Measurements from ENCODE around the gene MFGE8. TPM values are rescaled to one million over a fixed set of nuclear protein-coding genes. Genes with fewer than 3 reads are reported as not detected.
"Not testable (repeated sequence)": the region's sequence is repeated elsewhere in the genome, so short reads cannot be mapped to it uniquely, and the experiment has no call there.

MFGE8 gene
- polyA plus RNA-seq, 1 experiment, result 1,967 TPM

DNA sequence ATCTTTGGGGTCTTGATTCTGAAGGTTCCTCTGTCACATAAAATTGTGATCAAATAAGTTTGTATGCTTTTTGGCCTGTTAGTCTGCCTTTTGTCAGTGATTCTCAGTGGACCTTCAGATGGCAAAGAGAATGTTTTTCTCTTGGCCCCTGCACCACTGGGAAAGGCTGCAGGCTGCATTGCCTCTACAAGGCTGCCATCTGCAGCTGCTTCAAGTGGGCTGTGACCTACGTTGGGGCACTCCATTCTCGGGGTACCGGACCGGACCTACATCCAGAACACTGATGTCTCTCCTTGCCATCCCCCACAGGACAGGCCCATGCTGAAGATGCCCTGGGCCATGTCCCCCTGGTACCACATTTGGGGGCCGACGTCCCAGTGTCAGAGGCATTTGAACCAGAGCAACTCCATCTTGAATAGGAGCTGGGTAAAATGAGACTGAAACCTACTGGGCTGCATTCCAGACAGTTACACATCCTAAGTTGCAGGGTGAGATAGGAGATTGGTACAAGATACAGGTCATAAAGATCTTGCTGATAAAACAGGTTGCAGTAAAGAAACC lies 37.5 kb upstream of the MFGE8 start:
- DNase-seq (ENCODE audit: low read depth), result no peak
- Histone ChIP-seq H3K4me3 (ENCODE audit: low read depth, low read length) (no peak overlapping the region), H3K27me3 (ENCODE audit: control insufficient read depth, insufficient read depth, low read length) (no peaks in the 10 kb centered on the region), H3K36me3 (ENCODE audit: control insufficient read depth, insufficient read depth, low read length) (no peaks in the 10 kb centered on the region)
- TF ChIP-seq, protein P1, sequence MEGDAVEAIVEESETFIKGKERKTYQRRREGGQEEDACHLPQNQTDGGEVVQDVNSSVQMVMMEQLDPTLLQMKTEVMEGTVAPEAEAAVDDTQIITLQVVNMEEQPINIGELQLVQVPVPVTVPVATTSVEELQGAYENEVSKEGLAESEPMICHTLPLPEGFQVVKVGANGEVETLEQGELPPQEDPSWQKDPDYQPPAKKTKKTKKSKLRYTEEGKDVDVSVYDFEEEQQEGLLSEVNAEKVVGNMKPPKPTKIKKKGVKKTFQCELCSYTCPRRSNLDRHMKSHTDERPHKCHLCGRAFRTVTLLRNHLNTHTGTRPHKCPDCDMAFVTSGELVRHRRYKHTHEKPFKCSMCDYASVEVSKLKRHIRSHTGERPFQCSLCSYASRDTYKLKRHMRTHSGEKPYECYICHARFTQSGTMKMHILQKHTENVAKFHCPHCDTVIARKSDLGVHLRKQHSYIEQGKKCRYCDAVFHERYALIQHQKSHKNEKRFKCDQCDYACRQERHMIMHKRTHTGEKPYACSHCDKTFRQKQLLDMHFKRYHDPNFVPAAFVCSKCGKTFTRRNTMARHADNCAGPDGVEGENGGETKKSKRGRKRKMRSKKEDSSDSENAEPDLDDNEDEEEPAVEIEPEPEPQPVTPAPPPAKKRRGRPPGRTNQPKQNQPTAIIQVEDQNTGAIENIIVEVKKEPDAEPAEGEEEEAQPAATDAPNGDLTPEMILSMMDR (IDR thresholded peaks at IDR 0.05; ENCODE audit: insufficient read depth, low read depth, low read length), result no peak
- ChIA-PET CTCF (interaction anchor here (1.2 kb wide), 1 partner anchor 24 kb away, joined by 3 read pairs; no protein-coding TSS in a partner anchor), POLR2A (no interaction called here)

DNA sequence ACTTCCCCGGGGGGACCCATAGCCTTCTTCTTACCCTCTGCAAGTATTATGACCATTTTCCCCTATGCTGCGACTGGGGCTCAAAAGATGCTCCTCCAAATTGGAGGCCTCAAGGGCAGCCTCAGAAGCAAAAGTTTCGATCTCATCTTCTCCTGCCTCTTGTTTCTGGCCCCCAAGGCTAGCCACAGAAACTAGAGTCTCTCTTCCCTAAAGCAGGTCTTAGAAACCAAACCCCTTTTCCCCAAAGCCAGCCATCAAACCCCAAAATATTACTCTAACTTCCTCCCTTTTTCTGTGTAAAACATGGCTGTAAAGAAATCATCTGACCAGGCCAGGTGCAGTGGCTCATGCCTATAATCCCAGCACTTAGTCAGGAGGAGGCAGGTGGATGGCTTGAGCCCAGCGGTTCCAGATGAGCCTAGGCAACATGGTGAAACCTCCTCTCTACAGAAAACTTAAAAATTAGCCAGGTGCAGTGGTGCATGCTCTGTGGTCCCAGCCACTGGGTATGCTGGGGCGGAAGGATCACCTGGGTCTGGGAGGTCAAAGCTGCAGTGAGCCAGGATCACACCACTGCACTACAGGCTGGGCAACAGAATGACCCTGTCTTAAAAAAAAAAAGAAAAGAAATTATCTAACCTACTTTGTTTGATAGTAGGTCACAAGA lies 36.7 kb upstream of the MFGE8 start:
- POLR2A ChIA-PET, result no interaction called here
- Histone ChIP-seq H3K4me3 (ENCODE audit: low read depth, low read length) (no peak overlapping the region), H3K36me3 (ENCODE audit: control insufficient read depth, insufficient read depth, low read length) (no peaks in the 10 kb centered on the region), H3K27me3 (ENCODE audit: control insufficient read depth, insufficient read depth, low read length) (no peaks in the 10 kb centered on the region)
- no peak for DNase-seq (ENCODE audit: low read depth)
- CTCF ChIA-PET, result no interaction called here
- TF ChIP-seq, protein P1 (IDR thresholded peaks at IDR 0.05; ENCODE audit: insufficient read depth, low read depth, low read length), result no peak

DNA sequence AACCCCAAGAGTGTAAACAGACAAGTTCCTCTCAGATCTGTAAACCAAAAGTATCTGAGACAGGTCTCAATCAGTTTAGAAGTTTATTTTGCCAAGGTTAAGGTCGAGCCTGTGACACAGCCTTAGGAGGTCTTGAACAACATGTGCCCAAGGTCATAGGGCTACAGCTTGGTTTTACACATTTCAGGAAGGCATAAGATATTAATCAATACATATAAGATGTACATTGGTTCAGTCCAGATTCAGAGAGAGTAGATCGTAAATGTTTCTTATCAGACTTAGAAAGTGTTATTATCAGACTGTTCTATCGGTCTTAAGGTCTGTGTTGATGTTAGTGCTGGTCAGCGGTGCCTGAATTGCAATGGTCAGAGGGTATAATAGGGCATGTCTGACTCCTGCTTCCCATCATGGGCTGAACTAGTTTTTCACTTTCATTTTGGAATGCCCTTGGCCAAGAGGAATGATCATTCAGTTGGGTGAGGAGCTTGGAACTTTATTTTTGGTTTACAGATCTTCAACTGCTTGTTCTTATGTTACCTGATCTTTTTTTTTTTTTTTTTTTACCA lies 27.0 kb upstream of the MFGE8 start:
- H3K27me3 ChIP-seq (ENCODE audit: control insufficient read depth, insufficient read depth, low read length), result no peaks in the 10 kb centered on the region
- no peak overlapping the region for H3K4me3 ChIP-seq (ENCODE audit: low read depth, low read length)
- H3K36me3 ChIP-seq (ENCODE audit: control insufficient read depth, insufficient read depth, low read length), result no peaks in the 10 kb centered on the region
- DNase-seq (ENCODE audit: low read depth), result no peak
- TF ChIP-seq, protein P1 (IDR thresholded peaks at IDR 0.05; ENCODE audit: insufficient read depth, low read depth, low read length), result no peak
- ChIA-PET POLR2A (no interaction called here), CTCF (interaction anchor here (0.9 to 1.1 kb wide), 2 partner anchors 15 to 20 kb away, joined by 3 read pairs; no protein-coding TSS in a partner anchor)

DNA sequence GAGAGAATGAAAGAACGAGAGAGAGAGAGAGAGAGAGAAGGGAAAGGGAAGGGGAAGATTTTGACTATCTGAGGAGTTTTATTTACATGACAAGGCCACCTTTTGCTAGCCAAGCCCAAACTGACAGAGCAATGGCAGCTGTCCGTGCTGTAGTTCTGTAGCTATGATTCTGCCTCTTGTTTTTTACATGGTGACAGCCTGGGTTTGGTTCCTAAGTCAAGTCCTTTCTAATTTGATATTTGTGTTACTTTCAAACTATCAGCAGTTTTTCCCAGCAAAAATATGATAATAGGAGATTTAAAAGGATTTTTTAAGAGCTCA lies 26.3 kb upstream of the MFGE8 start:
- CTCF ChIA-PET, result interaction anchor here (0.9 to 1.1 kb wide), 2 partner anchors 14 to 19 kb away, joined by 3 read pairs; no protein-coding TSS in a partner anchor
- TF ChIP-seq, protein P1 (IDR thresholded peaks at IDR 0.05; ENCODE audit: insufficient read depth, low read depth, low read length), result no peak

DNA sequence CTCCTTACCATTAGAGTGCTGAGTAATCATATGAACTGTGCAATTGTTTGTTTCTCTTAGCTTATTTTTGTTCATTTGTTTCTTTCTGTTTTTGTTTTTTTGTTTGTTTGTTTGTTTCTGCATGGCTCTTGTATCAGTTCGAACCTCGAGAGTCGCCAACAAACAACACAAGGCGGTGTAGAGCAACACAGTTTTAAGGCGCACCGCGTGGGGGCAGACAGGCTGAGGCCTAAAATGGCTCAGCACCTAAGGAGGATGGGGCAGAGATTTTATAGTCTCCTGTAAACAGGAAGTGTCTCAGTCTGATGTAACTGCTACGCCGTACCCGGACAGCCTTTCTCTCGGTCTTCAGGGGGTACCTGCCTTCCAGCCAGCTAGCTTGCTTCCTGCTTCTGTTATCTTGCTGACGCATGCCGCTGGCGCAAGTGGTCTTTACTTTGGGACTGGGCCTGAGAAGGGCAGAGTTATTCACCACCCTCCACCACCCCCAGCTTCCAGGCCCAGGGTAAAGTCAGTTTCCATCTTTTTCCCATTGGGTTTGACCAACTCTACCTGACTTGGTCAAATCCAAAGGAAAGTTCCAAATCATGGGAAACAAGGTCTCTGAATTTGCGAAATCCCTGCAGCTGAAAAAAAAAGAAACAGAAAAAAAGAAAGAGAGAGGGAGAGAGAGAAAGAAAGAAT lies 25.8 kb upstream of the MFGE8 start:
- POLR2A ChIA-PET, result no interaction called here
- CTCF ChIA-PET, result interaction anchor here (1.1 kb wide), 1 partner anchor 13 kb away, joined by 3 read pairs; no protein-coding TSS in a partner anchor
- TF ChIP-seq, protein P1 (IDR thresholded peaks at IDR 0.05; ENCODE audit: insufficient read depth, low read depth, low read length), result no peak
- Histone ChIP-seq H3K36me3 (ENCODE audit: control insufficient read depth, insufficient read depth, low read length) (no peaks in the 10 kb centered on the region), H3K27me3 (ENCODE audit: control insufficient read depth, insufficient read depth, low read length) (no peaks in the 10 kb centered on the region), H3K4me3 (ENCODE audit: low read depth, low read length) (no peak overlapping the region)
- no peak for DNase-seq (ENCODE audit: low read depth)

More for the DNA sequence above, 26.3 kb upstream of the MFGE8 start:
- POLR2A ChIA-PET, result no interaction called here
- H3K27me3 ChIP-seq (ENCODE audit: control insufficient read depth, insufficient read depth, low read length), result no peaks in the 10 kb centered on the region
- no peak for DNase-seq (ENCODE audit: low read depth)
- H3K4me3 ChIP-seq (ENCODE audit: low read depth, low read length), result no peak overlapping the region
- no peaks in the 10 kb centered on the region for H3K36me3 ChIP-seq (ENCODE audit: control insufficient read depth, insufficient read depth, low read length)

DNA sequence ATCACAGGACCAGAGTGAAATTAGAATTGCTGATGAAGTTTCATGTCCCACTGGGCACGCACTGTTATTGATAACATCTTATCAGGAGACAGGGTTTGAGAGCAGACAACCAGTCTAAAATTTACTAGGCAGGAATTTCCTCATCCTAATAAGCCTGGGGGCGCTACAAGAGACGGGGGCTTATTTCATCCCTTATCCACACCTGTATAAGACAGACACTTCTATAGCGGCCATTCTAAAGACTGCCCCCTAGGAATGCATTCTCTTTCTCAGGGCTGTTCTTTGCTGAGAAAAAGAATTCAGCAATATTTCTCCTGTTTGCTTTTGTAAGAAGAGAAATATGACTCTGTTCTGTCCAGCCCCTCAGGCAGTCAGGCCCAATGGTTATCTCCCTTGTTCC lies 21.3 kb upstream of the MFGE8 start:
- POLR2A ChIA-PET; H3K4me3 ChIP-seq (ENCODE audit: low read depth, low read length); CTCF ChIA-PET; DNase-seq (ENCODE audit: low read depth); H3K27me3 ChIP-seq (ENCODE audit: control insufficient read depth, insufficient read depth, low read length); H3K36me3 ChIP-seq (ENCODE audit: control insufficient read depth, insufficient read depth, low read length): not testable (repeated sequence)

All from BJ (cell line).